HCT116 (cell line): ENCODE measurements around the gene UXT. TPM values are rescaled to one million over a fixed set of nuclear protein-coding genes. Genes with fewer than 3 reads are reported as not detected.

Experiments used
- ATAC-seq: fragments of 200-7000 bp; cut with Tn5 transposase; 2 replicates; pipeline ENCODE4 v1.9.1; 2020; ENCODE audit warnings: mild to moderate bottlenecking, moderate library complexity
- Bru-seq: library from RNA; stranded (reverse); fragments of 400-500 nt; gene quantifications from one replicate; lab custom pipeline; 2021; lab: Mats Ljungman, UMichigan
- BruChase-seq, 2 experiments: library from RNA; stranded (reverse); fragments of 400-500 nt; gene quantifications; one replicate each; lab custom pipeline; 2021; lab: Mats Ljungman, UMichigan
- BruUV-seq: library from RNA; stranded (reverse); fragments of 400-500 nt; replicated peaks from 2 replicates; lab custom pipeline; 2021; lab: Mats Ljungman, UMichigan
- CTCF ChIA-PET: fragments of 300-600 bp; sonication (Branson Sonifier 250); formaldehyde crosslinking; loops from one replicate; lab custom pipeline; 2021; ENCODE audit warnings: antibody characterized with exemption; lab: Charles Lee
- POLR2A ChIA-PET: fragments of 300-600, 350-600 bp; sonication (Branson Sonifier 250); formaldehyde crosslinking; loops from one replicate; lab custom pipeline; 2021; ENCODE audit warnings: antibody characterized with exemption; lab: Charles Lee
- RAD21 ChIA-PET, 2 experiments: fragments of 300-600 bp; sonication (Branson Sonifier 250); formaldehyde crosslinking; loops; one replicate each; lab custom pipeline; 2023; ENCODE audit warnings: low total read pairs in 2 of 2; ENCODE audit not compliant: uncharacterized antibody in 2 of 2, unreplicated experiment in 2 of 2, low non-redundant PET in 1 of 2; lab: Charles Lee
- DNase-seq: peaks from one replicate; pipeline ENCODE4 v3.0.0-alpha.2; 2010; ENCODE audit warnings: low read depth, low spot score
- H2AFZ ChIP-seq: fragments of 200-600 bp; shearing (Covaris generic), sonication (generic); 2 replicates; pipeline ENCODE4 v1.6.1; 2017; ENCODE audit warnings: low read depth, mixed run types, mixed read lengths, antibody characterized with exemption, low read length; ENCODE audit not compliant: poor library complexity, severe bottlenecking
- H3K27ac ChIP-seq: 2 replicates; pipeline ENCODE4 v1.5.1; 2012; ENCODE audit warnings: low read depth, low read length
- H3K27me3 ChIP-seq: fragments of 200-600 bp; sonication (generic); 2 replicates; pipeline ENCODE4 v1.6.1; 2016; ENCODE audit warnings: mixed run types, low read length, mixed read lengths; ENCODE audit not compliant: insufficient read depth
- H3K36me3 ChIP-seq, 2 experiments: fragments of 200-500 bp in 1 of 2; fragments of 200-600 bp in 1 of 2; sonication (Bioruptor generic) in 1 of 2; sonication (generic) in 1 of 2; 2 replicates each; pipeline versions ENCODE4 v1.5.1 to v1.6.1; 2014 to 2016; ENCODE audit warnings: low read length in 2 of 2, inconsistent platforms in 1 of 2, mixed read lengths in 1 of 2, mixed run types in 1 of 2; ENCODE audit not compliant: insufficient read depth in 2 of 2, control insufficient read depth in 1 of 2
- H3K4me1 ChIP-seq, 2 experiments: fragments of 200-600 bp in 1 of 2; sonication (generic) in 1 of 2; 2 replicates each; pipeline versions ENCODE4 v1.5.1 to v1.6.1; 2012 to 2017; ENCODE audit warnings: low read length in 2 of 2, inconsistent platforms in 1 of 2, mild to moderate bottlenecking in 1 of 2, mixed read lengths in 1 of 2, mixed run types in 1 of 2, moderate library complexity in 1 of 2; ENCODE audit not compliant: insufficient read depth in 2 of 2, control insufficient read depth in 1 of 2
- H3K4me2 ChIP-seq: fragments of 200-600 bp; sonication (generic); 2 replicates; pipeline ENCODE4 v1.6.1; 2017; ENCODE audit warnings: mixed run types, low read length, mixed read lengths
- H3K4me3 ChIP-seq, 2 experiments: fragments of 200-600 bp in 1 of 2; sonication (generic) in 1 of 2; replicated peaks in 1 of 2; 2 replicates each; pipeline ENCODE4 v1.5.1; 2011 to 2016; ENCODE audit warnings: low read length in 2 of 2, control low read depth in 1 of 2, low read depth in 1 of 2, mild to moderate bottlenecking in 1 of 2, mixed read lengths in 1 of 2, mixed run types in 1 of 2
- H3K79me2 ChIP-seq: fragments of 200-600 bp; sonication (generic); 2 replicates; pipeline ENCODE4 v1.6.1; 2017; ENCODE audit warnings: mild to moderate bottlenecking, mixed run types, low read length, moderate library complexity, mixed read lengths; ENCODE audit not compliant: insufficient read depth
- H3K9ac ChIP-seq: fragments of 200-600 bp; sonication (generic); 2 replicates; pipeline ENCODE4 v1.6.1; 2016; ENCODE audit warnings: low read length, mixed read lengths
- H3K9me2 ChIP-seq: fragments of 200-600 bp; sonication (generic), shearing (Covaris generic); 2 replicates; pipeline ENCODE4 v1.6.1; 2017; ENCODE audit warnings: mixed run types, mild to moderate bottlenecking, moderate library complexity; ENCODE audit not compliant: insufficient read depth
- H3K9me3 ChIP-seq, 2 experiments: fragments of 200-500 bp in 1 of 2; fragments of 200-600 bp in 1 of 2; sonication (Bioruptor generic) in 1 of 2; sonication (generic) in 1 of 2; 2 replicates each; pipeline ENCODE4 v1.6.1; 2014 to 2017; ENCODE audit warnings: low read length in 2 of 2, mixed read lengths in 2 of 2, inconsistent platforms in 1 of 2, low read depth in 1 of 2, mild to moderate bottlenecking in 1 of 2, mixed run types in 1 of 2, moderate library complexity in 1 of 2; ENCODE audit not compliant: control insufficient read depth in 1 of 2, insufficient read depth in 1 of 2
- H4K20me1 ChIP-seq: fragments of 200-600 bp; sonication (generic), shearing (Covaris generic); 2 replicates; pipeline ENCODE4 v1.6.1; 2017; ENCODE audit warnings: mixed run types, mild to moderate bottlenecking, moderate library complexity; ENCODE audit not compliant: insufficient read depth
- ELF1 ChIP-seq: IDR thresholded peaks from 2 replicates; pipeline ENCODE4 v1.6.1; 2012; ENCODE audit warnings: low read depth, borderline replicate concordance
- POLR2A ChIP-seq: IDR thresholded peaks from 2 replicates; pipeline ENCODE4 v1.7.0; 2011; ENCODE audit warnings: borderline replicate concordance; ENCODE audit not compliant: insufficient read depth, insufficient read length; ENCODE audit errors: extremely low read depth
- POLR2AphosphoS5 ChIP-seq: IDR thresholded peaks from 2 replicates; pipeline ENCODE4 v1.6.1; 2011; ENCODE audit warnings: mild to moderate bottlenecking, low read depth, low read length, moderate library complexity
- TCF7L2 ChIP-seq: IDR thresholded peaks from 2 replicates; pipeline ENCODE4 v1.7.0; 2011; ENCODE audit warnings: borderline replicate concordance, inconsistent platforms; ENCODE audit not compliant: insufficient read depth, insufficient read length; ENCODE audit errors: extremely low read depth
- ZFX ChIP-seq: fragments of 450-650 bp; IDR thresholded peaks from 2 replicates; pipeline ENCODE4 v1.6.1; 2017
- intact Hi-C: fragments of 100-400 bp; cut with micrococcal nuclease; formaldehyde crosslinking; loops from 2 replicates; pipeline ENCODE4 v1.10.0; 2022
- long read RNA-seq: library from polyadenylated mRNA; unstranded; transcript quantifications from one replicate; pipeline ENCODE4 v2.0.0, GENCODE V29; 2021; ENCODE audit not compliant: unreplicated experiment
- polyA plus RNA-seq: library from polyadenylated mRNA; unstranded; fragments of >200 nt; gene quantifications from 2 replicates; pipeline ENCODE4 v1.2.1, GENCODE V29; 2012; ENCODE audit warnings: missing spikeins
- total RNA-seq: library from RNA; stranded (reverse); gene quantifications from one replicate; pipeline ENCODE4 v1.2.1, GENCODE V29; 2021; ENCODE audit not compliant: unreplicated experiment

The UXT gene, protein sequence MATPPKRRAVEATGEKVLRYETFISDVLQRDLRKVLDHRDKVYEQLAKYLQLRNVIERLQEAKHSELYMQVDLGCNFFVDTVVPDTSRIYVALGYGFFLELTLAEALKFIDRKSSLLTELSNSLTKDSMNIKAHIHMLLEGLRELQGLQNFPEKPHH
- total RNA-seq (106 TPM), Bru-seq, nascent RNA (percentile 86 among the genes with signal in this experiment), BruChase-seq, experiment 1, labeled RNA remaining after a 6-hour chase (percentile 78 among the genes with signal in this experiment), BruChase-seq, experiment 2, labeled RNA remaining after a 2-hour chase (percentile 81 among the genes with signal in this experiment)
- 175 and 192 TPM in 2 replicates for polyA plus RNA-seq
- long read RNA-seq, transcript UXT-202 (6 exons, 701 nt): minor isoform, 12 of 44 reads
- long read RNA-seq, transcript UXT-201 (7 exons, 574 nt): major isoform, 27 of 44 reads
- long read RNA-seq, partial matches to known transcripts: 2 of 44 reads
- long read RNA-seq, other reads (novel, unspliced or antisense): 3 of 44 reads

DNA sequence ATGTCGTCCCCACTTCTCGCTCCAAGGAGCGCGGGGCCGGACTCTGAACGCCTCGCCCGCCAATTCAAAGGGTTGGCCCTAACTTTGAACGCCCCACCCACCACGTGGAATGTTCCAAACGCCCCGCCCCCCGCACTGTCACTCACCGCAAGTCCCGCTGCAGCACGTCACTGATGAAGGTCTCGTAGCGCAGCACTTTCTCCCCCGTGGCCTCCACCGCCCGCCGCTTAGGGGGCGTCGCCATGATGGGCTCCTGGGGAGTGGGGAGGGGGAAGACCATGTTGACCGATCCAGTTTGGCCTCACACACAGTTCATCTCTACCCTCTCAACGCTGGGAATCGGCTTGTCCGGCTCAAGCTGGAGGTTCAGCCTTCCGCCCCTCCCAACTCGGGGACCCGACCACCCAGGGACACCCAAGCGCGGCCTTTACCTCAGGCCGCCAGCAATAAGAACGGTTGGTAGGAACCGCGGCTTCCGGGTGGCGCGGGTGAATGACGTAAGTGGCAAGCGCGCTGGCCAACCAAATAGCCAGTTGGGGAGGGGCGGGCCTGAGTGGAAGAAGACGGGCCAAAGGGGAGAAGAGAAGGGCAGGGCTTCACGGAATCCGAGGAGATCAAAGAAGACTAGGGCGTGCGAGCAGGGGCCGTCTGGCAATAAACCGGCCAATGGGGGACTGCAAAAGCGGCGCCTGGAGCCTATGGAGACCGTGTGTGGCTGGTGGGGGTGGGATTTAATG, at the start of gene UXT:
UXT (minus strand) TSS at position 497 of the 737 bp plus-strand sequence; CDS start at position 244, 253 bp downstream.
- Histone ChIP-seq H3K27ac (peak within 1 kb of the TSS; percentile 92), H4K20me1 (no peaks in the 10 kb centered on the region), H3K79me2 (peaks cover 10% of the 10 kb centered on the region), H3K4me2 (peak within 1 kb of the TSS; percentile 85), H3K9me3 (no peaks in the 10 kb centered on the region), H3K9me2 (no peaks in the 10 kb centered on the region), H3K9ac (peak within 1 kb of the TSS; percentile 82), H3K27me3 (no peaks in the 10 kb centered on the region), H3K4me3 (peak within 1 kb of the TSS; percentile 68 to 78), H2AFZ (no peak within 1 kb of the TSS), H3K36me3 (peaks cover 16 to 24% of the 10 kb centered on the region in 2 experiments), H3K4me1 (peaks cover 5 to 24% of the 10 kb centered on the region in 2 experiments; a peak in 3 of 4 replicates)
- intact Hi-C loops: no loop called here
- BruUV-seq: no TSS peak
- TF ChIP-seq TCF7L2 (peak; percentile 95), ZFX (peak; percentile 42; the same call in 1 of the 2 replicates), ELF1 (no peak), POLR2A (peak; percentile 34), POLR2AphosphoS5 (peak; percentile 2)
- peak; percentile 89 for DNase-seq
- ATAC-seq: peak; percentile 86
- RAD21 ChIA-PET: no interaction called here
- CTCF ChIA-PET: no interaction called here
- POLR2A ChIA-PET: no interaction called here
